WTC11 (cell line): Measurements from ENCODE around the gene RNF19B.

ENCODE experiments used
- JUN ChIP-seq: sonication (generic); formaldehyde crosslinking; IDR thresholded peaks from 2 replicates; pipeline ENCODE4 v1.8.0; 2023; ENCODE audit warnings: mild to moderate bottlenecking, missing genetic modification reagents
- TF ChIP-seq, protein P1 (sequence below): fragments of 200-600 bp; IDR thresholded peaks from 2 replicates; pipeline ENCODE4 v1.8.0; 2022; ENCODE audit warnings: antibody characterized with exemption

DNA sequence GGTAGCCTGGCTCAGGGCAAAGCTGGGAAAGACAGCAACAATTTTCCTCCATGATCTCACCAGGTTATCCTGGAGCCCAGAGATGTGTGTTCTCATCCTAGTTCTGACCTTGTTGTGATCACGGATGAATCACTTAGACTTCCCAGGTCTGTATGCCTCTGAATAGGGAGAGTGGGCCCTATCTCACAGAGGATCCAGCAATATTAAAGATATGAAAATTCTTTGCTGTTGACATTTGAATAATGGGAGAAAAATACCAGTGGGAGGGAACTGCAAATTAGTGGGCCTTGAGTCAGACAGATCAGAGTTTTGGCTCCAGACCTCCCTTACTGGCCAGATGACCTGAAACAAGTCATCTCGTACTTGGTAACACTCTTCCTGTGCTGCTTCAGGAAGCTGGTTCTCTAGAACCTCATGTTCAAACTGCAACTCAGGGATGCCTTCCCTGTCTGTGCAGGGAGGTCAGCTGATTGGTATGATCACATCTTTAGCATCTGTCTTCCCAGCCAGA is 32.8 kb upstream of the RNF19B start:
- TF ChIP-seq JUN: no peak
- TF ChIP-seq, protein P1, sequence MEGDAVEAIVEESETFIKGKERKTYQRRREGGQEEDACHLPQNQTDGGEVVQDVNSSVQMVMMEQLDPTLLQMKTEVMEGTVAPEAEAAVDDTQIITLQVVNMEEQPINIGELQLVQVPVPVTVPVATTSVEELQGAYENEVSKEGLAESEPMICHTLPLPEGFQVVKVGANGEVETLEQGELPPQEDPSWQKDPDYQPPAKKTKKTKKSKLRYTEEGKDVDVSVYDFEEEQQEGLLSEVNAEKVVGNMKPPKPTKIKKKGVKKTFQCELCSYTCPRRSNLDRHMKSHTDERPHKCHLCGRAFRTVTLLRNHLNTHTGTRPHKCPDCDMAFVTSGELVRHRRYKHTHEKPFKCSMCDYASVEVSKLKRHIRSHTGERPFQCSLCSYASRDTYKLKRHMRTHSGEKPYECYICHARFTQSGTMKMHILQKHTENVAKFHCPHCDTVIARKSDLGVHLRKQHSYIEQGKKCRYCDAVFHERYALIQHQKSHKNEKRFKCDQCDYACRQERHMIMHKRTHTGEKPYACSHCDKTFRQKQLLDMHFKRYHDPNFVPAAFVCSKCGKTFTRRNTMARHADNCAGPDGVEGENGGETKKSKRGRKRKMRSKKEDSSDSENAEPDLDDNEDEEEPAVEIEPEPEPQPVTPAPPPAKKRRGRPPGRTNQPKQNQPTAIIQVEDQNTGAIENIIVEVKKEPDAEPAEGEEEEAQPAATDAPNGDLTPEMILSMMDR: no peak
